PC-9 (cell line): ENCODE results near the gene ETV1.

Experiments used
- CTCF ChIP-seq: fragments of 200-600 bp; sonication (generic); conservative IDR thresholded peaks from 2 replicates; pipeline ENCODE4 v1.6.1; 2017; ENCODE audit warnings: mixed run types, antibody characterized with exemption, mild to moderate bottlenecking, moderate library complexity
- EZH2 ChIP-seq: fragments of 200-600 bp; sonication (generic); IDR thresholded peaks from 2 replicates; pipeline ENCODE4 v1.8.0; 2017; ENCODE audit warnings: antibody characterized with exemption, low read depth

GRCh38 chr7:14024406-14024805 lies 34.9 kb upstream of the ETV1 start:
- no peak for TF ChIP-seq CTCF
- TF ChIP-seq EZH2 = no peak
